Measurements from ENCODE around the gene PTPRCAP. TPM values are rescaled to one million over a fixed set of nuclear protein-coding genes. Genes with fewer than 3 reads are reported as not detected.
A peak's percentile ranks its signal among the peaks of the same experiment; 100 is the strongest.

PTPRCAP gene
- total and polyA plus RNA-seq, 7 donors = 0.71 to 129 (median 2.8) TPM

GRCh38 chr11:67417425-67417824 lies 20.1 kb downstream of the PTPRCAP start:
- TF ChIP-seq, protein P1, sequence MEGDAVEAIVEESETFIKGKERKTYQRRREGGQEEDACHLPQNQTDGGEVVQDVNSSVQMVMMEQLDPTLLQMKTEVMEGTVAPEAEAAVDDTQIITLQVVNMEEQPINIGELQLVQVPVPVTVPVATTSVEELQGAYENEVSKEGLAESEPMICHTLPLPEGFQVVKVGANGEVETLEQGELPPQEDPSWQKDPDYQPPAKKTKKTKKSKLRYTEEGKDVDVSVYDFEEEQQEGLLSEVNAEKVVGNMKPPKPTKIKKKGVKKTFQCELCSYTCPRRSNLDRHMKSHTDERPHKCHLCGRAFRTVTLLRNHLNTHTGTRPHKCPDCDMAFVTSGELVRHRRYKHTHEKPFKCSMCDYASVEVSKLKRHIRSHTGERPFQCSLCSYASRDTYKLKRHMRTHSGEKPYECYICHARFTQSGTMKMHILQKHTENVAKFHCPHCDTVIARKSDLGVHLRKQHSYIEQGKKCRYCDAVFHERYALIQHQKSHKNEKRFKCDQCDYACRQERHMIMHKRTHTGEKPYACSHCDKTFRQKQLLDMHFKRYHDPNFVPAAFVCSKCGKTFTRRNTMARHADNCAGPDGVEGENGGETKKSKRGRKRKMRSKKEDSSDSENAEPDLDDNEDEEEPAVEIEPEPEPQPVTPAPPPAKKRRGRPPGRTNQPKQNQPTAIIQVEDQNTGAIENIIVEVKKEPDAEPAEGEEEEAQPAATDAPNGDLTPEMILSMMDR (IDR thresholded peaks at IDR 0.05) = no peak
- TF ChIP-seq POLR2A (IDR thresholded peaks at IDR 0.05) (no peak), EP300 (IDR thresholded peaks at IDR 0.05) (no peak), POLR2AphosphoS5 (IDR thresholded peaks at IDR 0.05) (no peak)
- Histone ChIP-seq H3K27me3 (peaks cover 8 to 28% (median 11%) of the 10 kb centered on the region in 3 donors), H3K4me3 (no peak overlapping the region), H3K36me3 (no peaks in the 10 kb centered on the region), H3K27ac (peak overlapping the region in 1 of 4 donors; percentile 43), H3K4me1 (peaks cover 0 to 49% (median 35%) of the 10 kb centered on the region in 4 donors), H3K9me3 (no peaks in the 10 kb centered on the region)
- WGBS, 2 donors = 86 to 87% methylated on average over 12 of the region's 12 CpGs
- intact Hi-C loops (cut with DNase I) = no loop called here
- no peak for DNase-seq

DNA sequence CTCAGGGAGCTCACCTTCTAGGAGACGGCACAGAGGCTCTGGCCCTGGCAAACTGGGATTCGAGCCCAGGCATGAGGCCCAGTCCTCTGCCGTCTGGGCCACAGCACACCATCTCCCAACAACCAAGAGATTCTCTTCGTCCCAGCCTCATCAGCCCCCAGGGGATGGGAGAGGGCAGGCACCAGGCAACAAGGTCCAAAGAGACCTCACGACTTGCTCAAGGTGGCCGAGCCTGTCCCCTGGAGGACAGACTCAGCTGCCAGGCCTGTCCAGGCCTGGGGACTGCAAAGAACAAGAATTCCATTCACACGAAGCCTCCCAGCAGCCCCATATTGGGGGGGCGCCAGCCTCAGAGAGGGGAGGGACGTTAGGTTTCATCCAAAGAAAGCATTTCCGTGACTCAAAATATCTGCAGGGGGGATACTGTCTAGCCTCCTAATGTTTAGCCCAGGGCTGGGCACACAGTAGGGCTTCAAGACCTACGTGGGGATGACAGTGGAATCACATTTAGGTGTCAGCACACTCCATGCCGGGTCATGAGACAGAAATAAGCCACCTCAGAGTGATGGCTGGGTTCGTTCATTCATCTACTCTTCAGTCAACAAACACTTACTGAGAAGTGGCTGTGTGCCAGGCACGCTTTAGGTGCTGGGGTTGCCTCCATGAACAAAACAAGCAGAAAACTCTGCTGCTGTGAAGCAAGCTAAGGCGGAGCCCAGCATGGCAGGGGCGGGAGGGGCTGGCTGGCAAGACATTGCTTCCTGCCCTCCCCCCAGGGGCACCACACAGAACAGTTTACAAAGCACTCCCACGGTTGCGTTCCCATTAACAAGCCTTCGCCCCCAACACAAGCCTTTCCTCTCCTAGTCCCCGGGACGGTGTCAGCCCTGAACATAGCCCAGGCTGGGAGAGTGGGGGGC lies 20.8 kb downstream of the PTPRCAP start:
- intact Hi-C loops (cut with DNase I) = no loop called here
- peaks cover 0 to 49% (median 35%) of the 10 kb centered on the region in 4 donors for H3K4me1 ChIP-seq
- no peak overlapping the region for H3K4me3 ChIP-seq
- WGBS, 2 donors = 50 to 57% methylated on average over 21 of the region's 21 CpGs
- TF ChIP-seq EP300 (IDR thresholded peaks at IDR 0.05) = no peak
- no peak for TF ChIP-seq POLR2A (IDR thresholded peaks at IDR 0.05)
- no peak for TF ChIP-seq POLR2AphosphoS5 (IDR thresholded peaks at IDR 0.05)
- TF ChIP-seq, protein P1 (IDR thresholded peaks at IDR 0.05) = no peak
- H3K9me3 ChIP-seq = no peaks in the 10 kb centered on the region
- DNase-seq = no peak
- H3K27me3 ChIP-seq = peaks cover 11 to 36% (median 11%) of the 10 kb centered on the region in 3 donors
- no peaks in the 10 kb centered on the region for H3K36me3 ChIP-seq
- H3K27ac ChIP-seq = peak overlapping the region in 1 of 4 donors; percentile 51

GRCh38 chr11:67415501-67416304 lies 21.8 kb downstream of the PTPRCAP start, which contains the start of gene CARNS1:
Gene CARNS1 (plus strand): TSS chr11:67415678. CDS start chr11:67416200, 522 bp downstream.
- Histone ChIP-seq H3K36me3 (no peaks in the 10 kb centered on the region), H3K27ac (peak within 1 kb of the TSS in 3 of 4 donors; percentile 15 to 51 (median 23)), H3K4me3 (peak within 1 kb of the TSS; percentile 9 to 41 (median 38)), H3K9me3 (no peaks in the 10 kb centered on the region), H3K4me1 (peaks cover 0 to 43% (median 32%) of the 10 kb centered on the region in 4 donors), H3K27me3 (peaks cover 17 to 45% (median 20%) of the 10 kb centered on the region in 3 donors)
- intact Hi-C loops (cut with DNase I) = no loop called here
- no peak for DNase-seq
- 4 to 8% methylated on average over 67 of the region's 67 CpGs for WGBS, 2 donors
- TF ChIP-seq, protein P1 (IDR thresholded peaks at IDR 0.05) = no peak
- TF ChIP-seq EP300 (IDR thresholded peaks at IDR 0.05) (no peak), POLR2AphosphoS5 (IDR thresholded peaks at IDR 0.05) (no peak), POLR2A (IDR thresholded peaks at IDR 0.05) (no peak)

DNA sequence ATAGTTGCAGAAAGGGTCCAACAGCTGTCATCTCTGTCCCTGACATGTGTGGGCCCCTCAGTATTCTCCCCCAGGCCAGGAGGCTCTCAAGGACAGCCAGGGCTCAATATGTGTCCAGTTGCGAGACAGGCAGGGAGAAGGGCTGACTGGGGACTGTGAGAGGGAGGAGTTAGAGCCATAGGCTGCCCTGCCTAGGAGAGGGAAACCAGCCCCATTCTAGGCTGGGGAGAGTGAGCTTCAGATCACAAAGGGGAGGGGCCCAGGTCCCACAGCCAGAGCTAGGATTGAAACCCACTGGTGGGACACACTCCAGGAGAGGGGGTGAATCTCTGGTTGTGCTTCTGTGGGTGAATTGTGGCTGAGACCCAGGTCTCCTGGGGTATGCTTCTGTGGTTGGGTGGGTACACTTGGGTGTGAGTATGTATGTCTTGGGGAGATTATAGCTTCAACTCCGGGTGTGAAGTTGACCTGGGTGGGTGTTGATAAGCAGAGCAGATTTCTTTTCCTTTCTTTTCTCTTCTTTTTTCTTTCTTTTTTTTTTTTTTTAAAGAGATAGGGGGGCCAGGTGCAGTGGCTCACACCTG lies 24.1 kb downstream of the PTPRCAP start:
- intact Hi-C loops (cut with DNase I) = no loop called here
- H3K4me3 ChIP-seq = no peak overlapping the region
- H3K27ac ChIP-seq = no peak overlapping the region
- H3K27me3 ChIP-seq = peaks cover 37 to 69% (median 42%) of the 10 kb centered on the region in 3 donors
- peaks cover 0 to 24% (median 18%) of the 10 kb centered on the region in 4 donors for H3K4me1 ChIP-seq
- WGBS, 2 donors = 53 to 60% methylated on average over 2 of the region's 2 CpGs
- no peaks in the 10 kb centered on the region for H3K36me3 ChIP-seq
- DNase-seq = no peak
- H3K9me3 ChIP-seq = no peaks in the 10 kb centered on the region
- TF ChIP-seq EP300 (IDR thresholded peaks at IDR 0.05) (no peak), POLR2AphosphoS5 (IDR thresholded peaks at IDR 0.05) (no peak), POLR2A (IDR thresholded peaks at IDR 0.05) (no peak)
- TF ChIP-seq, protein P1 (IDR thresholded peaks at IDR 0.05) = no peak
